GM12878 (cell line): ENCODE results near the gene GAS2.

Experiments used
- CBFB ChIP-seq: IDR thresholded peaks from 2 replicates; pipeline ENCODE4 v1.6.1; 2016; ENCODE audit warnings: antibody characterized with exemption, low read depth
- CEBPB ChIP-seq, 2 experiments: fragments of 150-350 bp in 1 of 2; IDR thresholded peaks; 2 replicates each; pipeline ENCODE4 v1.6.1; 2012 to 2014; ENCODE audit warnings: low read depth in 2 of 2, low read length in 2 of 2, borderline replicate concordance in 1 of 2, inconsistent platforms in 1 of 2
- EP300 ChIP-seq, 2 experiments: fragments of 150-350 bp in 1 of 2; IDR thresholded peaks; 2 replicates each; pipeline ENCODE4 v1.6.1; 2011 to 2012; ENCODE audit warnings: low read depth in 2 of 2, low read length in 2 of 2, borderline replicate concordance in 1 of 2, improper control_type of control experiment in 1 of 2, inconsistent platforms in 1 of 2; ENCODE audit not compliant: control insufficient read depth in 1 of 2
- RAD21 ChIP-seq: IDR thresholded peaks from 2 replicates; pipeline ENCODE4 v1.6.1; 2011; ENCODE audit warnings: mild to moderate bottlenecking, low read depth, low read length, moderate library complexity; ENCODE audit not compliant: insufficient read depth
- TF ChIP-seq, protein P1 (sequence below), 3 experiments: IDR thresholded peaks in 2 of 3; conservative IDR thresholded peaks in 1 of 3; 2 replicates each; pipeline ENCODE4 v1.5.1; 2011; ENCODE audit warnings: low read depth in 3 of 3, low read length in 3 of 3, mild to moderate bottlenecking in 3 of 3, control low read depth in 2 of 3, moderate library complexity in 2 of 3, inconsistent platforms in 1 of 3, mixed read lengths in 1 of 3; ENCODE audit not compliant: control insufficient read depth in 2 of 3, insufficient read depth in 1 of 3; ENCODE audit errors: extremely low read depth in 1 of 3
- TF ChIP-seq, protein P2 (sequence below): IDR thresholded peaks from 2 replicates; pipeline ENCODE4 v1.6.1; 2011; ENCODE audit warnings: low read depth, mild to moderate bottlenecking, low read length, moderate library complexity, borderline replicate concordance; ENCODE audit errors: extremely low read depth

- no peak for TF ChIP-seq EP300 (IDR thresholded peaks at IDR 0.05; ENCODE audit: borderline replicate concordance in 1 of 2, control insufficient read depth in 1 of 2, low read depth in 2 of 2, low read length in 2 of 2)
- TF ChIP-seq, protein P1, sequence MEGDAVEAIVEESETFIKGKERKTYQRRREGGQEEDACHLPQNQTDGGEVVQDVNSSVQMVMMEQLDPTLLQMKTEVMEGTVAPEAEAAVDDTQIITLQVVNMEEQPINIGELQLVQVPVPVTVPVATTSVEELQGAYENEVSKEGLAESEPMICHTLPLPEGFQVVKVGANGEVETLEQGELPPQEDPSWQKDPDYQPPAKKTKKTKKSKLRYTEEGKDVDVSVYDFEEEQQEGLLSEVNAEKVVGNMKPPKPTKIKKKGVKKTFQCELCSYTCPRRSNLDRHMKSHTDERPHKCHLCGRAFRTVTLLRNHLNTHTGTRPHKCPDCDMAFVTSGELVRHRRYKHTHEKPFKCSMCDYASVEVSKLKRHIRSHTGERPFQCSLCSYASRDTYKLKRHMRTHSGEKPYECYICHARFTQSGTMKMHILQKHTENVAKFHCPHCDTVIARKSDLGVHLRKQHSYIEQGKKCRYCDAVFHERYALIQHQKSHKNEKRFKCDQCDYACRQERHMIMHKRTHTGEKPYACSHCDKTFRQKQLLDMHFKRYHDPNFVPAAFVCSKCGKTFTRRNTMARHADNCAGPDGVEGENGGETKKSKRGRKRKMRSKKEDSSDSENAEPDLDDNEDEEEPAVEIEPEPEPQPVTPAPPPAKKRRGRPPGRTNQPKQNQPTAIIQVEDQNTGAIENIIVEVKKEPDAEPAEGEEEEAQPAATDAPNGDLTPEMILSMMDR (IDR thresholded peaks at IDR 0.05 in 2 of 3, conservative IDR thresholded peaks at IDR 0.05 in 1 of 3; ENCODE audit: control insufficient read depth in 2 of 3, extremely low read depth in 1 of 3, insufficient read depth in 1 of 3, low read depth in 3 of 3, low read length in 3 of 3) = no peak
- no peak for TF ChIP-seq CBFB
- TF ChIP-seq CEBPB (IDR thresholded peaks at IDR 0.05; ENCODE audit: borderline replicate concordance in 1 of 2, low read depth in 2 of 2, low read length in 2 of 2) = no peak
- no peak for TF ChIP-seq RAD21
- TF ChIP-seq, protein P2, sequence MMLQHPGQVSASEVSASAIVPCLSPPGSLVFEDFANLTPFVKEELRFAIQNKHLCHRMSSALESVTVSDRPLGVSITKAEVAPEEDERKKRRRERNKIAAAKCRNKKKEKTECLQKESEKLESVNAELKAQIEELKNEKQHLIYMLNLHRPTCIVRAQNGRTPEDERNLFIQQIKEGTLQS = no peak
Observed at GRCh38 chr11:22707119-22707899, 40.9 kb downstream of the GAS2 start.
